Measurements from ENCODE around the gene SUCO.
"Not testable (repeated sequence)": the region's sequence is repeated elsewhere in the genome, so short reads cannot be mapped to it uniquely, and the experiment has no call there.

The SUCO gene, protein sequence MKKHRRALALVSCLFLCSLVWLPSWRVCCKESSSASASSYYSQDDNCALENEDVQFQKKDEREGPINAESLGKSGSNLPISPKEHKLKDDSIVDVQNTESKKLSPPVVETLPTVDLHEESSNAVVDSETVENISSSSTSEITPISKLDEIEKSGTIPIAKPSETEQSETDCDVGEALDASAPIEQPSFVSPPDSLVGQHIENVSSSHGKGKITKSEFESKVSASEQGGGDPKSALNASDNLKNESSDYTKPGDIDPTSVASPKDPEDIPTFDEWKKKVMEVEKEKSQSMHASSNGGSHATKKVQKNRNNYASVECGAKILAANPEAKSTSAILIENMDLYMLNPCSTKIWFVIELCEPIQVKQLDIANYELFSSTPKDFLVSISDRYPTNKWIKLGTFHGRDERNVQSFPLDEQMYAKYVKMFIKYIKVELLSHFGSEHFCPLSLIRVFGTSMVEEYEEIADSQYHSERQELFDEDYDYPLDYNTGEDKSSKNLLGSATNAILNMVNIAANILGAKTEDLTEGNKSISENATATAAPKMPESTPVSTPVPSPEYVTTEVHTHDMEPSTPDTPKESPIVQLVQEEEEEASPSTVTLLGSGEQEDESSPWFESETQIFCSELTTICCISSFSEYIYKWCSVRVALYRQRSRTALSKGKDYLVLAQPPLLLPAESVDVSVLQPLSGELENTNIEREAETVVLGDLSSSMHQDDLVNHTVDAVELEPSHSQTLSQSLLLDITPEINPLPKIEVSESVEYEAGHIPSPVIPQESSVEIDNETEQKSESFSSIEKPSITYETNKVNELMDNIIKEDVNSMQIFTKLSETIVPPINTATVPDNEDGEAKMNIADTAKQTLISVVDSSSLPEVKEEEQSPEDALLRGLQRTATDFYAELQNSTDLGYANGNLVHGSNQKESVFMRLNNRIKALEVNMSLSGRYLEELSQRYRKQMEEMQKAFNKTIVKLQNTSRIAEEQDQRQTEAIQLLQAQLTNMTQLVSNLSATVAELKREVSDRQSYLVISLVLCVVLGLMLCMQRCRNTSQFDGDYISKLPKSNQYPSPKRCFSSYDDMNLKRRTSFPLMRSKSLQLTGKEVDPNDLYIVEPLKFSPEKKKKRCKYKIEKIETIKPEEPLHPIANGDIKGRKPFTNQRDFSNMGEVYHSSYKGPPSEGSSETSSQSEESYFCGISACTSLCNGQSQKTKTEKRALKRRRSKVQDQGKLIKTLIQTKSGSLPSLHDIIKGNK (N-terminal part only)

DNA sequence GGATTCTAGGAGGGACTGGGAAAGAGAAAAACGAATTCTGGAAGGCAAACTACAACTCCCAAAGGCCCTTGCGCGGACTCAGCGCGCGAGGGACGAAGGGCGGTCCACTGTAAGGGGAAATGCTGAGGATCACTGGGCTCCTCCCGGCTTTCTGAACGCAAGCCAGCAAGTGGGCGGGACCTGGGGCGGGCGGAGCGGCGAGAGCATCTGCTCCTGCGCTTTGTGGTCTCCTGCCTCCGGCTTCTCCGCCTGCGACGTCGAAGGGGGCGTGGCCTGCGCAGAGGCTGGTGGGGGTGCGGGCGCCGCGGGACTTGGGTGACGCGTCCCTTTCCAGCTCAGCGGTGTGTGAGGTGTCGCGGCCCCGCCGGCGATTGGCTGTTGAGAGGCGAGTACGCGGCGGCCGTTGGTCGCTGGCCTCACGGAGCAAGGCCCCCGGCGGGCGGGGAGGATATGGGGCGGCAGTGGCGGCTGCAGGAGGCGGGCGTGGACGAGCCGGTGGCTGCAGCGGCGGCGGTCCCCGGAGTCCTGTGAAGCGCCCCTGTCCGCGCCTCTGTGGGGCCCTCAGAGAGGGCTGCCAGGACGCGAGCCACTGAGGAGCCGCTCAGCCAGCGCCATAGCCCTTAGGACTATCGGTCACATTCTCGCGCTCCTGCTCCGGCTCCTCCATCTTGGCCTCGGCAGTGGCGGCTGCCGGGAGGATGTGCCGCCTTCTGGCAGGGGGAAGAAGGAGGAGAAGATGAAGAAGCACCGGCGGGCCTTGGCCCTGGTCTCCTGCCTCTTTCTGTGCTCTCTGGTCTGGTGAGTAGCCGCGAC lies at the start of gene SUCO:
Gene SUCO, plus strand, starts transcription at position 451 of the 813 bp plus-strand sequence. Its CDS starts 286 bp downstream, at position 737.
- peak; percentile 99 for DNase-seq (ENCODE audit: low read depth in 2 of 2)

DNA sequence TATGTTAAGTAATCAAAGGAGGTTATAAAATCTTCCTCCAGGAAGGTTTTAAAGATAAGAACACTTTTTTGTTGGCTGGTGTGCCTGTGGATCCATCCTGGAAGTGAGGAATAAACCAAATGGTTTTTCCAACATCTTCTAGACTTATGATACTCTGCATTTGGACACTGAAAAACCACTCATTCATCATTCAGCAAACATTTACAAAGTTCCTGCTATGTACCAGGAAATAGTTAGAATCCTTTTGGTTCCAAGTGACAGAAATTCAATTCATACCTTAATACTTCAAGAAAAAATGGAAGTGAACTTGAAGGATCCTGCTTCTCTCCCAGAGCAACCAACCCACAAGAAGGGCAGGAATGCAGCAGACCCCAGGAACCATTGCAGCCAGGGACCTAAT lies 49.5 kb upstream of the SUCO start:
- DNase-seq (ENCODE audit: low read depth in 2 of 2): no peak

DNA sequence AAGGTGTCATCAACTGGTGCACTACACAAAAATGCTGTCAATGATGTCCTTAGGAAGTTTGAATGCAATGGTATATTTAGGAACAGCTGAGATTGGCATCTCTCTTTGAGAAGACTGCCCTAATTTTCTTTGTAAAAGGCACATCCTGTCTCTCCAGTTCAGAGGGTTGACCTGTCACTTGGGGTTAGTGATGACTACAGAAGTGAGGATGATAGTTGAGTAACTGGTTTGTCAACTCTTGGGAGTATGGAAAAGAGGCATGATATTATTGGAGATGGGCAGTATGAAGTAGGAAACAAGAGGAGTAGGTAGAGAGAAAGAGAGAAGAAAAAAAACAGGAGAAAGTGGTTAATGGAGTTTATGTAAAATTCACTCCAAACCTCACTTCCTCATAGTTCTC lies 48.7 kb upstream of the SUCO start:
- DNase-seq (ENCODE audit: low read depth in 2 of 2): no peak

DNA sequence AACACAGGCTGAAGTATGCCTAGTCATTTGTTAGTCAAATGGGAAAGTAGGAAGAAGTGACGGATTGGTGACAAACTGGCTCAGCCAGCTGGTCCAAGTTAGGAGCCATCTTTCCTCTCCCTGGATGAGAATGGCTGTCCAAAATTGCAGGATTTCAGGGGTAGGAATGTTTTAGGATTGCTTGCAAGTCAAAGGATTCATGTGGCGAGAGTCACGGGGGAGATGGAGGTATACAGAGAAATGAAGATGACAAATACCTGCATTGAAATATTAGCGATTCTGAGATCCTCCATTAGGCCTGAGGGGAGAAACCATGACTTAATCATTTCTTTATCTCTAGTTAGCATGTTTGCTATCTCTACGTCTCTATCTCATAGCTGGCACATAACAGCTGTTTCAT lies 47.3 kb upstream of the SUCO start:
- no peak for DNase-seq (ENCODE audit: low read depth in 2 of 2)

DNA sequence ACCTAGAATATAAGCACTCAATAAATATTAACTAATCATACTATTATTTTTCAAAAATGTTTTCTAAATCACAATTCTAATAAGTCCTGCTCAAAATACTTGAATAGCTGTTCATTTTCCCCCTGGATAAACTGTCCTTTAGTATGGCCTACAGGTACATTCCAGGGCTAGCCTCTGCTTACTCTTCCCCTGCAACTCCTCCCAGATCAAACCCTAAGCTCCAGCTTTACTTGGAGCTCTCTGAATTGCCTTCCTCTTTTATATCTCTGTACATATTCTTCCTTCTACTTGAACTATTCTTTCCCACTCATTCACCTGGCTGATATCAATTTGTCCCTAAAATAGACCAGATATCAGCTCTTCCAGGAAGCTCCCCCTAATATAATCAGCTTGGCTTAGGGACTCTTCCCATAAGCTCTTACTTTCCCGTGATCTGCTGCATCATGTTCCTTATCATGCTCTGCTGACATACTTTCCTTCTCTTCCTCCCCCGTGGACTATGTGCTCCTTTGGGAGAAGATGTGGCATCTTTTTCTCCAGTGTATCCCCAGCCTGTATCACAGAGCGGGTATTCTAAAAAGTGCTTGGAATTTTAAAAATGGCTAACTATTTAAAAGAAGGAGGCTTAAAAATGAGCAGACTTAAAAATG lies 46.0 kb upstream of the SUCO start:
- no peak for DNase-seq (ENCODE audit: low read depth in 2 of 2)

DNA sequence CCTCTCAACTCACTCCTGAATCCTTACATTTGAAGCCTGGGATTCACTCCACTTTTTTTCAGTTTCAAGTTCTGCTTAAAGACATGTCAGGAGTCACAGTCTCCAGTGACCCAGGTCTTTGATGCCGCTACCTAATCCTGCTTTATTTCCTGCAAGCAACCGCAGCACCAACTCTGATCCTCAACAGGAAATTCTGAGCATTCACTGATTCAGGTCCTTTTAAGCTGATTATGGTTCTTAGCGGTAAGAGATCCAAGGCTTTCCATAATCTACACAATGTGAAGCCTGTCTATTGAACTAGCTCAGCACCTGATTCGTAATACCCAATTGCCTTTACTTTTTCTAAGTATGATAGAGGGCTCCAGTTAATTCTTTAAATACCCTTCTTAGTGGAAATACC lies 45.4 kb upstream of the SUCO start:
- DNase-seq (ENCODE audit: low read depth in 2 of 2): no peak

DNA sequence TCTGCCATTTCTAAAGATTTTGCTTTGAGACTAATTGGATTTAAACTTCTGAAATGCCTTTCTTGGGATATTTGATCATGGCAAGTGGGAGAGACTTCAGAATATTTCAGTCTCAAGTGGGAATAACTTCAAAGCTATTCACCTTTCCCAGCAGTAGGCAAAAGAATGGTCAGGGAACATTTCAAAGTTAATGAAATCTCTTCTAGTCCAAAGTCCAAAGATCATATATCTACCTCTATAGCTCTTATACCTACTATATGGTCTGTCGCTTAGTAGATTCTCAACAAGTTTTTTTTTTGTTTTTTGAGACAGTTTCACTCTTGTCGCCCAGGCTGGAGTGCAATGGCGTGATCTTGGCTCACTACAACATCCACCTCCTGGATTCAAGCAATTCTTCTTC lies 44.6 kb upstream of the SUCO start:
- no peak for DNase-seq (ENCODE audit: low read depth in 2 of 2)

DNA sequence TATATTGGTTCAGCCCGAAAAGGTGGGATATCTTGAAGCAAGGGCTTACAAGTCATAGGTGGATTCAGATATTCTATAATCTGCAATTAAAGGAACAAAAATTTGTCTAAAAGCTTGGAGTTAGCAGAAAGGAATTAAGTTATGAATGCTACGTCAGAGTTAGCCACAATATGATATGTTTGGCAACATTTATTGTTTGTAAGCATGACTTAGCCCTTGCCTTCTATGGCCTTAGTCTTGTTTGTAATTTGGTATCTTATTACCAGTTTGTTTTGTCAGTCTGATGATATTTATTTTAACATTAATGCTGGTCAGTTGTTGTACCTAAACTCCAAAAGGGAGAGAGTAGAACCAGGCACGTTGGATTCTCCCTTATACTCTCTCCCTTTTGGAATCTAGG lies 43.1 kb upstream of the SUCO start:
- no peak for DNase-seq (ENCODE audit: low read depth in 2 of 2)

DNA sequence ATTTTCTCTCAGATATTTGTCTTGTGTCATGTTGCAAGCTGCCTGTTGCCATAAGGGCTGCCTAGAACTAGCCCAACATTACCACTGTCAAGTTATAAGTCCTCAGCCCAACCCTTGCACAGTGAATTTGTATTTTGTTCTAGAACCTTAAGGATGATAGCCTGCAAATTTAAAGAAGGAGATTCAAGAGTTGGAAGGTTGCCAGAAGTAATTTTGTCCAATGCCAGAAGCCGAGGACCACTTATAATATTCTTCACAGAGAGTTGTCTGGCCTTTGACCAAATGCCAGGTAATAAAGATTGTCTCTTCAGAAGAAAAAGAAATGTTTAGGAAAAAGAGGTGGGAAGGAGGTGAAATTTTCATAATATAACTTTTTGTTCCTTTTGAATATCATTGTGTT lies 40.5 kb upstream of the SUCO start:
- DNase-seq (ENCODE audit: low read depth in 2 of 2): no peak

DNA sequence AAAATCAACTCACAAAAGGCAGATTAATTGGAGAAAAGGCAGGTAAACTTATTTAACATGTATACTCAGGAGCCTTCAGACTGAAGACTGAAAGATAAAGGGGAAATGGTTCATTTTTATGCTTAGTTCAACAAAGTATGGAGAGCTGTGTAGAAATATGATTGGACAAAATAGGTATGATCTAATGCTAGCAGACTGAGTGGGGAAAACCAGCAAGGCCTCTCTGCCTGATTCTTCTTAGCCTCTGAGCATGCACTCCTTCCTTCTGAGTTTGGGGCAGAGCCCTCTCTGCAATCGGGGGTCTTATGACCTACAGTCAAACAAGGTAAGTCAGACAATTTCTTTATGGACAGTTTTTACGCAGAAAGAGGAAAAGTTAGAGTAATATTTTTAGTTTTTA lies 38.8 kb upstream of the SUCO start:
- no peak for DNase-seq (ENCODE audit: low read depth in 2 of 2)

DNA sequence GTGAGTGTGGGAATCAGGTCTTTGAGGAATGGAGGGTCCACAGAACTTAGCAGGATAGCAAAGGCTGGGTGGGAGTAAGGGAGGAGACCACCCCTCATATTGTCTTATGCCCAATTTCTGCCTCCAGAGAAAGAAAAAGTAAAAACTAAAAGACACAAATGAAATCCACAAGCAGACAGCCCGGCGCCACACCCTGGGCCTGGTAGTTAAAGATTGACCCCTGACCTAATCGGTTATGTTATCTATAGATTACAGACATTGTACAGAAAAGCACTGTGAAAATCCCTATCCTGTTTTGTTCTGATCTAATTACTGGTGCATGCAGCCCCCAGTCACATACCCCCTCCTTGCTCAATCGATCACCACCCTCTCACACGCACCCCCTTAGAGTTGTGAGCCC lies 36.8 kb upstream of the SUCO start:
- not testable (repeated sequence) for DNase-seq (ENCODE audit: low read depth in 2 of 2)

DNA sequence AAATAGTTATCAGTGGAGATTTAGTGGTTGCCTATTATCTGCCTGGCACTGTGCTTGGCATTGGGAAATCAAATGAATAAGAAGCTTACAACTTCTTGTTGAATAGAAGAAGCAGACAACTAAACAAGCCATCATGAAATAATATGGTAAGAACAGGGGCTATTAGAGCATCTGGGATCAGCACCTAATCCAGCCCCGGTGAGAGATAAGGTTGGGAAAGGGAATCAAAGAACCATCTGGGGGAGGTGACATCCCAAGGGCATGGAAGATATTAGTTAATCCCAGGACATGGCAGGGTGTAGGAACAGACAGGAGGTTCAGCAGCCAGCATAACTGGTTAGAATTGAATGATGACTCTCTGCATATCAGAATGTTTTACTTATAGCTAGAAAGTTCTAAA lies 36.3 kb upstream of the SUCO start:
- DNase-seq (ENCODE audit: low read depth in 2 of 2): no peak

DNA sequence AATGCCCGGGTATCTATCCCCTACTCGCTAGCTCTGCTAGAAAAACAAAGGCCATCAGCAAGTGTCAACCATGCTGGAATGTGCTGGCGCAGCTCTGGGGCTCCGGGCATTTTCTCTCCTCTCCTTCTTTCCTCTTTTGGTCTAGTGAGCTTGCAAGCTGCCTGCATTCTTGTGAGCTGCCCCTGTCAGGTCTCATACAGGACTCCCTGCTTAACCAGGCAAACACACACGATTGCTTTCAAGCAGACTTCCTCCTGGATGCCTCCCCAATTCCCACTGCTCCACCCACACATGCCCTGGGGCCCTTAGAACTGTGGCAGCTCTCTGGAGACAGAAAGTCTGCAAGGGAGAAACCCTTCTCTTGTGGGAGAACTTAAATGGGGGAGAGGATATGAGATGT lies 35.7 kb upstream of the SUCO start:
- no peak for DNase-seq (ENCODE audit: low read depth in 2 of 2)

DNA sequence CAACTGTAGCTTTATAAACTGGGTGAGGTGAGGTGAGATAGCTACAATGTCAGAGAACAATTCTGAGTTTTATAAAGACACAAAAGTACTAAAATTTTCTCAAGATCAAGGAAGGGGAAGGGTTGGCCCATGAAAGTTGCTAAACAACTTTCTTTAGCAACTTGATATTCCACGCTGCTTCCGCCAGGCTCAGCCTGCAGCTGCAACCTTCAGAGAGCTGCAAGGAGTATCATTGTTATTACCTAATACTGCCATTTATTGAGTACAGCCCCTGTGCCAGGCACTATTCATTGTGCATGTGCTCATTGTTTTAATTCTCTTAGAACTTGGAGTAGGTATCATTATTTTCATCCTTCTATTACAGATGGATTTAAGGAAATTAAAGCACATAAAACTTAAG lies 34.1 kb upstream of the SUCO start:
- no peak for DNase-seq (ENCODE audit: low read depth in 2 of 2)

DNA sequence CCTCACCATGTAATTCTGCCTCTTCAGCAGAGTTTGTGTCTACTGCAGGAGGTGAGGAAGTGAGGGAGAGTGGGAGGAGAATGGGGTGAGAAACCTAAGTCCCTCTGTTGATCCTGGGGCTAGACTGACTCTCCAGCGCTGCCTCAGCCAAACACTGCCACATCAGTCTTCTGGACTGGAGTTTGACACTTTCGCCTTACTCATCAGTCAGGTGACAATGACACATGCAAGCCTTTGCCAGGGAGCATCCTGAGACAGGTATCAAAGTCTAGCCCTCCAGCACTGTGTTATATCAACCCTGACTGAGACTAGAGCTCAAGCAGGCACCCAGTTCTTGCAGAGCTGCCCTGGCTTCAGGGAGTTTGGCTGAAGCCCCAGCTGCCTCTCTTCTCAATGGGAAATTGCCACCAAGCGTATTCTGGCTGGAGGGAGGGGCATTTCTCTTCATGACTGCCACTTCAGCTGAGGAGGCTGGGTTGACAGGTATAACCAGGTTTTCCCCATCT lies 33.3 kb upstream of the SUCO start:
- DNase-seq (ENCODE audit: low read depth in 2 of 2): no peak

DNA sequence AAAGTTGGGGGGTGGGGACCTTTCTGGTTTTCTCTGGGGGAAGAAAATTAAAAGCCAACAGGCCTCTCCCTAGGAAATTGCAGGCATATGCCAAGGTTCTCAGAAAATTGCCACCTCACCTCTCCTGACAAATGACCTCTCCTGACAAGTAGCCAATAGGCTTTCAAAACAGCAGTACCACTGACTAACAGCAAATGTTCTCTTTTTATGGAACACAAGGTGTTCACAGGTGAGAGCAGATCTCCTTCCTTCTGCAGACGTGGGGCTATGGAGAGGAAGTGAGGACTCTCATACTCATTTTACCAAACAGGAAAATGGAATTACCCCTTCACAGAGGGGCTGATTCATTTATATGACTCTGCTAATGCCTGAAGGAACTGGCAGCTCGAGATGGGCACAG lies 32.7 kb upstream of the SUCO start:
- no peak for DNase-seq (ENCODE audit: low read depth in 2 of 2)

DNA sequence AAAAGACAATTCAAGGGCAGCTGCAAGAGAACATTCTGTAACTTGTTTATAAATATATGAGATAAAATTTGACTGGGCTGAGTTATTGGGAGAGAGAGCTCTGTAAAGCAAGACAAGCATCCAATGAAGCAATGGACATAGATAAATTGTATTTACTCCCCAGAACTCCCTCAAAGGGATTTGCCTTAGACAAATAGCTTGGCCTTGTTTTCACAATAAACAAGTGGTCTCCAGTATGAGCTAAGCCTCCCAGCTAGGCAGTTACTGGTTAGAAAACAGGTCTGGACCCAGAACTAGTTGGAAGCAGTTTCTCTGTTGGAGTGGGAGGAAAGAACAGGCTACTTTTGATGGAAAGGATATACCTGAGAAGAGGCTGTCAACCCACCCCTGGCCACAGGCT lies 25.2 kb upstream of the SUCO start:
- DNase-seq (ENCODE audit: low read depth in 2 of 2): no peak

DNA sequence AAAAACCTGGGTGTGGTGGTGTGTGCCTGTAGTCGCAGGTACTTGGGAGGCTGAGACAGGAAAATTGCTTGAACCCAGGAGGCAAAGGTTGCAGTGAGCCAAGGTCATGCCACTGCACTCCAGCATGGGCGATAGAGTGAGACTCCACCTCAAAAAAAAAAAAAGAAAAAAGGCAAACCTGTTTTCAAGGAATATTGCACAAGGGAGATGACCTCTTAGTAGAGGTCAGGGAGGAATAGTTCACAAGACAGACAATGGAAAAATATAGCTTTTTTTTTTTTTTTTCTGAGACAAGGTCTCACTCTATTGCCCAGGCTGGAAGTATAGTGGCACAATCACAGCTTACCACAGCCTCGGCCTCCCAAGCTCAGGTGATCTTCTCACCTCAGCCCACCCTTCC lies 22.5 kb upstream of the SUCO start:
- DNase-seq (ENCODE audit: low read depth in 2 of 2): no peak

DNA sequence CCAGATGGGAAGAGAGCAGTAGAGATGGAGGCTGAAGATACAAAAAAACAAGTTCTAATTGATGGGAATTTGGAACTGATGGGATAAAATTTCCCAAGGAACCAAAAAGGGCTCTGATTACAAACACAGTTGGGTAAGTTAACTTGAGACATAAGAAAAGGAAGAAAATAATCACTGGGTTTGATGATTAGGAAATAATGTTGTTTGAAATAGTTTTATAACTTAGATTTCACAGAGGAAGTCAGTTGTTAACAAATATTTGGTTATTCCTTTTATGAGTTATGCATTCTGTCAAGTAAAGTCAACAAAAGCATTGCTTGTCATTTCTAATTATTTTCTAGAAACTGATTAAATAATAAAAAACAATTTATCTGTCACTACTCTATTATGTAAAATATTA lies 20.4 kb upstream of the SUCO start:
- no peak for DNase-seq (ENCODE audit: low read depth in 2 of 2)

DNA sequence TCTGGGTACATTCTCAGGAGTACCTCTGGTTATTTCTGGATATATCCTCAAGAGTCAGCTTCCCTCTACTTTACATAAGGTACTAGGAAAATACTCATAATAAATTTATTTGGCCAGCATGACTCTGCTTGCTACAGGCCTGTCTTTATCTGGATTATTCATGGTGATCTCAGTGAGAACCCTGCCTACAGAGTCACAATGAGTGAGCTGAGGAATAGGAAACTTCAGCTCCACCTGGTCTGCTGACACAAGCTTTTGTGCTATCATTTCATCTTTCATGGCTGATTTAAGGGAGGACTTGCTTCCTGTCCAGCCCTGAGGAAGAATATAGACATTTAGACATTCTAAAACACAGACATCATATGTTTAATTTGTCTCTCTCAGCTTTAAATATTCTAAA lies 19.5 kb upstream of the SUCO start:
- DNase-seq (ENCODE audit: low read depth in 2 of 2): no peak

DNA sequence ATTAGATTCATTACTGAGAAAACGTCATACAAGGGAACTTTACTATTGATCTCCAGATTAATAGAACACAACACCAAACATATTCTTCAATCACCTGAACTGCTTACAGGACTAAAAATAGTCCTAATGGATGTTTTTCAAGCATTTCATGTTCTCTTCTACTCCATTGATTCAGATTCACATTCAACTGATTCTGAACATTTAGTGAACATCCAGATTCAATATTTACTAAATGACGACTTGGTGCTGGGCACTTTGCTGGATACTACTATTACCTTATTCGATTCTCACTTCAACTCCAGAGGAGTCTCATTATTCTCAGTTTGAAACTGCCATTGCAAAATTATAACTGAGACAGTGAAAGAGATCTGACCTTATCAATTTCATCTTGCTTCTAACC lies 18.8 kb upstream of the SUCO start:
- DNase-seq (ENCODE audit: low read depth in 2 of 2): no peak
